Fibroblast of lung (primary cell): Measurements from ENCODE around the gene SOHLH2.

Source experiments
- EZH2 ChIP-seq: IDR thresholded peaks from 2 replicates; pipeline ENCODE4 v1.5.1; 2012; ENCODE audit warnings: low read length, control low read depth, mild to moderate bottlenecking; ENCODE audit errors: missing control alignments
- TF ChIP-seq, protein P1 (sequence below), 2 donors: IDR thresholded peaks in 1 of 2; conservative IDR thresholded peaks in 1 of 2; 1 replicate in 1 of 2; 2 replicates in 1 of 2; pipeline ENCODE4 v1.5.1; 2011 to 2012; ENCODE audit warnings: low read length in 2 of 2, control low read depth in 1 of 2, inconsistent platforms in 1 of 2, low read depth in 1 of 2, mild to moderate bottlenecking in 1 of 2

DNA sequence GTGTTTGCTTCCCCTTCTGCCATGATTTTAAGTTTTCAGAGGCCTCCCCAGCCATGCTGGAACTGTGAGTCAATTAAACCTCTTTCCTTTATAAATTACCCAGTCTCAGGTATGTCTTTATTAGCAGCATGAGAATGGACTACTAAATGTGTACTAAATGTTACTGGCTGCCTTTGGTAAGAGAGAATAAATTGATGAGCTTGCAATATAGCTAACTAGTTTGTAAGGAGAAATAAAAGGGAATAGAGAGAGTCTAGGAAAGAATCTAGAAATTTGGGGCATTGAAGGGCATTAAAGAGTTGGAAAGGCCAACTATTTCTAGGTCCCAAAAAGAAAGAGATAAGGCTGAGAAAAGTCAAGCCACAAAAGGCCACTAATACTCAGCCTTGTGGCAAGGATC, 5.5 kb upstream of the SOHLH2 start:
- TF ChIP-seq, protein P1, sequence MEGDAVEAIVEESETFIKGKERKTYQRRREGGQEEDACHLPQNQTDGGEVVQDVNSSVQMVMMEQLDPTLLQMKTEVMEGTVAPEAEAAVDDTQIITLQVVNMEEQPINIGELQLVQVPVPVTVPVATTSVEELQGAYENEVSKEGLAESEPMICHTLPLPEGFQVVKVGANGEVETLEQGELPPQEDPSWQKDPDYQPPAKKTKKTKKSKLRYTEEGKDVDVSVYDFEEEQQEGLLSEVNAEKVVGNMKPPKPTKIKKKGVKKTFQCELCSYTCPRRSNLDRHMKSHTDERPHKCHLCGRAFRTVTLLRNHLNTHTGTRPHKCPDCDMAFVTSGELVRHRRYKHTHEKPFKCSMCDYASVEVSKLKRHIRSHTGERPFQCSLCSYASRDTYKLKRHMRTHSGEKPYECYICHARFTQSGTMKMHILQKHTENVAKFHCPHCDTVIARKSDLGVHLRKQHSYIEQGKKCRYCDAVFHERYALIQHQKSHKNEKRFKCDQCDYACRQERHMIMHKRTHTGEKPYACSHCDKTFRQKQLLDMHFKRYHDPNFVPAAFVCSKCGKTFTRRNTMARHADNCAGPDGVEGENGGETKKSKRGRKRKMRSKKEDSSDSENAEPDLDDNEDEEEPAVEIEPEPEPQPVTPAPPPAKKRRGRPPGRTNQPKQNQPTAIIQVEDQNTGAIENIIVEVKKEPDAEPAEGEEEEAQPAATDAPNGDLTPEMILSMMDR (conservative IDR thresholded peaks at IDR 0.05 in 1 of 2, IDR thresholded peaks at IDR 0.05 in 1 of 2; ENCODE audit: low read depth in 1 of 2, low read length in 2 of 2): no peak
- no peak for TF ChIP-seq EZH2
